GM10266 (cell line): Measurements from ENCODE around the gene TFDP2.

Experiments used
- DNase-seq: peaks from one replicate; pipeline ENCODE4 v3.0.0; 2012; ENCODE audit errors: extremely low spot score
- CTCF ChIP-seq: IDR thresholded peaks from 2 replicates; pipeline ENCODE4 v1.5.1; 2012; ENCODE audit warnings: mild to moderate bottlenecking, low read depth; ENCODE audit not compliant: control insufficient read depth, insufficient read depth; ENCODE audit errors: missing control alignments

TFDP2 gene

GRCh38 chr3:142029052-142029642, 120.2 kb downstream of the TFDP2 start:
- peak; percentile 27 for DNase-seq
- no peak for TF ChIP-seq CTCF

GRCh38 chr3:142028243-142028777, 121.0 kb downstream of the TFDP2 start:
- DNase-seq, result peak; percentile 38

GRCh38 chr3:142027735-142028134, 121.6 kb downstream of the TFDP2 start:
- DNase-seq, result no peak
- TF ChIP-seq CTCF, result no peak

More at GRCh38 chr3:142028243-142028777, 121.0 kb downstream of the TFDP2 start:
- TF ChIP-seq CTCF, result no peak

GRCh38 chr3:142027300-142027699, 122.0 kb downstream of the TFDP2 start:
- no peak for TF ChIP-seq CTCF
- no peak for DNase-seq

- DNase-seq, result no peak
- TF ChIP-seq CTCF, result no peak
Measured at GRCh38 chr3:142026333-142026732, 123.0 kb downstream of the TFDP2 start.

- TF ChIP-seq CTCF, result peak; percentile 62
- DNase-seq, result peak; percentile 27
Measured at GRCh38 chr3:142022381-142022780, 127.0 kb downstream of the TFDP2 start.

GRCh38 chr3:142021127-142021526, 128.2 kb downstream of the TFDP2 start:
- DNase-seq, result no peak
- no peak for TF ChIP-seq CTCF
